Mucosa of stomach (tissue), 1 donor: Measurements from ENCODE around the gene CARD14.
"Not testable (repeated sequence)": the region's sequence is repeated elsewhere in the genome, so short reads cannot be mapped to it uniquely, and the experiment has no call there.

Source experiments
- H3K27me3 ChIP-seq: one replicate; pipeline ENCODE4 v1.7.0; 2013; ENCODE audit warnings: mild to moderate bottlenecking, low read length; ENCODE audit not compliant: control insufficient read depth, insufficient read depth
- H3K36me3 ChIP-seq: one replicate; pipeline ENCODE4 v1.7.0; 2013; ENCODE audit warnings: low read length; ENCODE audit not compliant: control insufficient read depth, insufficient read depth
- H3K4me1 ChIP-seq: one replicate; pipeline ENCODE4 v1.7.0; 2013; ENCODE audit warnings: mild to moderate bottlenecking, low read length; ENCODE audit not compliant: control insufficient read depth, insufficient read depth
- H3K4me3 ChIP-seq: one replicate; pipeline ENCODE4 v1.7.0; 2013; ENCODE audit warnings: low read length
- H3K9ac ChIP-seq: one replicate; pipeline ENCODE4 v1.7.0; 2013; ENCODE audit warnings: mild to moderate bottlenecking, low read length, moderate library complexity
- H3K9me3 ChIP-seq: one replicate; pipeline ENCODE4 v1.7.0; 2013; ENCODE audit warnings: mild to moderate bottlenecking, low read length, moderate library complexity; ENCODE audit not compliant: control insufficient read depth
- donor health status: Pancreatic carcinoma.

Gene CARD14

GRCh38 chr17:80154166-80154565, 15.7 kb upstream of the CARD14 start:
- H3K9ac ChIP-seq = no peak overlapping the region

GRCh38 chr17:80155600-80155999, 14.2 kb upstream of the CARD14 start:
- H3K9me3 ChIP-seq, H3K9ac ChIP-seq, H3K27me3 ChIP-seq, H3K4me1 ChIP-seq, H3K4me3 ChIP-seq, H3K36me3 ChIP-seq: not testable (repeated sequence)

More at GRCh38 chr17:80154166-80154565, 15.7 kb upstream of the CARD14 start:
- Histone ChIP-seq H3K4me1 (no peaks in the 10 kb centered on the region), H3K4me3 (no peak overlapping the region), H3K27me3 (no peaks in the 10 kb centered on the region), H3K9me3 (no peaks in the 10 kb centered on the region), H3K36me3 (no peaks in the 10 kb centered on the region)

- H3K36me3 ChIP-seq = no peaks in the 10 kb centered on the region
- H3K9ac ChIP-seq = no peak overlapping the region
- no peaks in the 10 kb centered on the region for H3K27me3 ChIP-seq
- H3K4me1 ChIP-seq = no peaks in the 10 kb centered on the region
- H3K9me3 ChIP-seq = no peaks in the 10 kb centered on the region
- H3K4me3 ChIP-seq = no peak overlapping the region
These were observed 11.0 kb upstream of the CARD14 start for GRCh38 chr17:80158846-80159245.

DNA sequence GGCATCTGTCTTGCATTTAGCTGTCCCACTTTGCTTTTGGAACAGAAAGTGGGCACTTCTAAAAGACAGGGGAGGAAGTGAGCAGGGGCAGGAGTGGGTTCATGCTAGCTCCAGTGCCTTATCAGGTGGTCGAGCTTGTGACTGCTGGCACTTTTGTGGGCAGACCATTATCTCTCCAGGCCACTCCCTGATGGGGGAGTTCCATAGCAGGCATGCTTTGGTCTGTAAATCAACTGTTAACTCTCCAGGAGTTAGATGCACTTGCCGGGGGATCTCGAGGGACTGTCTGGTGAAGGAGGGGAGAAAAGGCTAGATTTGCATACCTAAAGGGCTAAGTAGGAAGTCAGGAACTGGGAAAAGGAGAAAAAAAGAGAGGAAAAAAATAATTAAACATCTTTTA, 9.3 kb upstream of the CARD14 start:
- Histone ChIP-seq H3K4me1 (no peaks in the 10 kb centered on the region), H3K27me3 (no peaks in the 10 kb centered on the region), H3K9me3 (no peaks in the 10 kb centered on the region), H3K4me3 (no peak overlapping the region), H3K9ac (no peak overlapping the region), H3K36me3 (no peaks in the 10 kb centered on the region)

- H3K4me3 ChIP-seq = no peak overlapping the region
- no peaks in the 10 kb centered on the region for H3K27me3 ChIP-seq
- no peaks in the 10 kb centered on the region for H3K9me3 ChIP-seq
- no peak overlapping the region for H3K9ac ChIP-seq
- H3K4me1 ChIP-seq = no peaks in the 10 kb centered on the region
- H3K36me3 ChIP-seq = no peaks in the 10 kb centered on the region
These were observed 6.5 kb upstream of the CARD14 start for GRCh38 chr17:80163336-80163735.

DNA sequence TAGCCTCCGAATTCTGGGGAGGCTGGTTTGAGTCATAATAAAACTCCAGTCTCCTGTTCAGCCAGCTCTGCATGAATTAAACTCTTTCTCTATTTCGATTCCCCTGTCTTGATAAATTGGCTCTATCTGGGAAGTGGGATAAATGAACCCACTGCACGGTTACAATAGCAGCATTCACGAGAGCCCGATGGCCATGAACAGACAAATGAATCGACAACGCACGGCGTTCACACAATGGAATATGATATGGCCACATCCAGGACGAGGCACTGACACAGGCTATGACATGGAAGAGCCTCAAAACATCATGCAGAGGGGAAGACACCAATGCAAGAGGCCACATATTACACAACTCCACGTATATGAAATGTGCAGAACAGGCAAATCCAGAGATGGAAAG, 5.6 kb upstream of the CARD14 start:
- Histone ChIP-seq H3K27me3 (no peaks in the 10 kb centered on the region), H3K4me1 (no peaks in the 10 kb centered on the region), H3K9ac (no peak overlapping the region), H3K9me3 (no peaks in the 10 kb centered on the region), H3K36me3 (no peaks in the 10 kb centered on the region), H3K4me3 (no peak overlapping the region)

DNA sequence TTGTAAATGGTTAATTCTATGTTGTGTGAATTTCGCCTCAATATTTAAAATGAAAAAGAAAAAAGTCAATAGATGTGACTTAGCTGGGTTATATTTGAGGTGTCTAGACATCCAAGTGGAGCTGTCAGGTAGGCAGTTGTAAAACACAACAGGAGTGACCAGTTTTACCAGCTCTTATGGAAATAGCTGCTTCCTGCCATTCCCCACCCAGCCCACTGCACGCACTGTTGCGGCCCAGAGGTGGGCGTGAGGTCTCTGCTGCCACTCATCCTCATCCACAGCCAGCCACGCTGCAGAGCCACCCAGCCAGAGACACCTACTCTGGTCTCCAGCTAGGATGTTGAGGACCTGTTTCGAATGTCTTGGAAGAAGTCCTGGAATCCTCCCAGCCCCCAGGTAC, 3.4 kb upstream of the CARD14 start:
- Histone ChIP-seq H3K9me3 (no peaks in the 10 kb centered on the region), H3K4me1 (no peaks in the 10 kb centered on the region)

DNA sequence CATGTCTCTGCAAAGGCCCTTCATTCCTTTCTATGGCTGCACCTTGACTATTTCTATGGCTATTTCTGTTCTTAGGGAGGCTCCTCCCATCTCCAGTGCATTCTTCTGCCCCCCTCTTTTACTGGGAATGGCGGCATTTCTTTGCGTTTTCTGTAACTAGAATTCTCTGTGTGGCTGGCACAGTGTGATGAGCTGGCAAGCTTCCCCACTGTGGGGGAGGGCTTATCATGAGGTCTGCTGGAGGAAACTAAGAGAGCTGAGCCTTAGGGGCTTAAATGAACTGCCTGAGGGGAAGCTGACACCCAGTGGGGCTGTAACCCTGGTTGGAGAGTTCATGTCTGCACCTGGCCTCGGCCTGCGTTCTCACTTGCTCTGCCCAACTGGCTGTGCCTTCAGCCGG, 1.5 kb upstream of the CARD14 start:
- H3K9ac ChIP-seq = no peak overlapping the region
- no peak overlapping the region for H3K4me3 ChIP-seq
- no peaks in the 10 kb centered on the region for H3K27me3 ChIP-seq
- H3K36me3 ChIP-seq = no peaks in the 10 kb centered on the region
- no peaks in the 10 kb centered on the region for H3K9me3 ChIP-seq
- H3K4me1 ChIP-seq = no peaks in the 10 kb centered on the region

More for the DNA sequence above, 3.4 kb upstream of the CARD14 start:
- Histone ChIP-seq H3K36me3 (no peaks in the 10 kb centered on the region), H3K4me3 (no peak overlapping the region), H3K9ac (no peak overlapping the region), H3K27me3 (no peaks in the 10 kb centered on the region)

DNA sequence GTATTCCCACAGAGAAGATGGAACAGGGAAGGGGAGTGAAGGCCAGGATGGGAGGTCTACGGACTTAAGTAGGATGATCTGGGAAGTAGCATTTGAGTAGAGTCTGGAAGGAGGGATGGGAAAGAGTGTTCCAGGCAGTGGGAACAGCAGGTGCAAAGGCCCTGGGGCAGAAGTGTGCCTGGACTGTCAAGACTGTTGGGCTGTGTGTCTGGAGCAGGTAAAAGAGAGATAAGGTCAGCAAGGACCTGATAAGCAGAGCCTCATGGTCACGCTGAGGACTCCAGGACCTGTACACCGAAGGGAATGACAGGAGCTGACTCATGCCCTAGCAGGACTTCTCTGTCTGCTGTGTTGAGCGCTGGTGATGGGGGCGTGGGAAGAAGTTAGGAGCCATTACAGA, 723 bp upstream of the CARD14 start:
- Histone ChIP-seq H3K4me1 (no peaks in the 10 kb centered on the region), H3K9ac (no peak overlapping the region), H3K27me3 (no peaks in the 10 kb centered on the region), H3K9me3 (no peaks in the 10 kb centered on the region), H3K36me3 (no peaks in the 10 kb centered on the region), H3K4me3 (no peak overlapping the region)

- H3K4me3 ChIP-seq = no peak overlapping the region
- H3K27me3 ChIP-seq = peaks cover 4% of the 10 kb centered on the region
- H3K9me3 ChIP-seq = no peaks in the 10 kb centered on the region
- no peak overlapping the region for H3K9ac ChIP-seq
- no peaks in the 10 kb centered on the region for H3K36me3 ChIP-seq
- H3K4me1 ChIP-seq = peaks cover 6% of the 10 kb centered on the region
These were observed 1.9 kb downstream of the CARD14 start for GRCh38 chr17:80171681-80172080.

DNA sequence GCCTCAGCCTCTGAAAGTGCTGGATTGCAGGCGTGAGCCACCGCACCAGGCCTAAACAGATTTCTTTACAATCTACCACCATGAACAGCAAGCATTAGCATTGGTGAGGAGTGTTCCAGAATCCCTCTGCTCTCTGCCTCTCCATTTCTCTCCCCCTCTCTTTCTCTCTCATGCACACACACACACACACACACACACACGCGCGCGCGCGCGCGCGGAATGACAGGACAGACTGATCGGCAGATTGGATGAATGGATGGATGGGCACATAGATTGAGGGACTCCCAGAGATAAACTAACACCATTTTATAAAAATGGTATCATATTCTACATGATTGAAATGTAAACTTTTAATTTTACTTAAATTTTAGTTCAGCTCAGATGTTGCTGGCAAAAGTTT, 3.3 kb downstream of the CARD14 start:
- no peaks in the 10 kb centered on the region for H3K9me3 ChIP-seq
- no peak overlapping the region for H3K4me3 ChIP-seq
- peaks cover 4% of the 10 kb centered on the region for H3K27me3 ChIP-seq
- H3K36me3 ChIP-seq = no peaks in the 10 kb centered on the region
- H3K9ac ChIP-seq = no peak overlapping the region
- peaks cover 6% of the 10 kb centered on the region for H3K4me1 ChIP-seq

- Histone ChIP-seq H3K9me3 (no peaks in the 10 kb centered on the region), H3K4me3 (no peak overlapping the region), H3K36me3 (no peaks in the 10 kb centered on the region), H3K9ac (no peak overlapping the region), H3K4me1 (peaks cover 6% of the 10 kb centered on the region), H3K27me3 (peaks cover 4% of the 10 kb centered on the region)
These were observed 4.1 kb downstream of the CARD14 start for GRCh38 chr17:80173916-80174315.

DNA sequence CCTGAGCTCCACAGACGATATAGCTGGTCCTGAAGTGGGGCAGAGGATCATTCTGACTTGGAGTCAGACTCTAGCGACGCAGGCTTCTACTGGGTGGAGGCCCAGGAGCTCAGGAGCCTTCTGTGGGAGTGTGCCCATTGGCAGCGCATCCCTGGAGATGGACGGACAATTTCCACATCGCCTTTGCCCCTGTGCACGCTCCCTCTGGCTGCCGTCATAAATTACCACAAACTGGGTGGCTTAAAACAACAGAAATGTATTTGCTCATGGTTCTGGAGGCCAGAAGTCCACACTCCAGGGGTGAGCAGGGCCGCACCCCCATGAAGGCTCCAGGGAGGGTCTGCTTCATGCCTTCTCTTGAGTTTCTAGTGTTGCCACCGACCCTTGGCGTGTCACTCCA, 6.9 kb downstream of the CARD14 start:
- peaks cover 4% of the 10 kb centered on the region for H3K27me3 ChIP-seq
- peaks cover 6% of the 10 kb centered on the region for H3K4me1 ChIP-seq
- H3K4me3 ChIP-seq = no peak overlapping the region
- H3K36me3 ChIP-seq = no peaks in the 10 kb centered on the region
- no peak overlapping the region for H3K9ac ChIP-seq
- H3K9me3 ChIP-seq = no peaks in the 10 kb centered on the region
